Activated CD4-positive, alpha-beta T cell treated with anti-CD3 and anti-CD28 coated beads, Interleukin-2, amount 10 ng/mL, durations not matched to agents 24 days and 14 days (primary cell): Measurements from ENCODE around the gene FAF1. TPM values are rescaled to one million over a fixed set of nuclear protein-coding genes. Genes with fewer than 3 reads are reported as not detected.

ENCODE experiments used
- DNase-seq: peaks from one replicate; pipeline ENCODE4 v3.0.0; 2022
- H3K27ac Mint-ChIP-seq: one replicate; pipeline ENCODE4 v1.8.0; 2022; ENCODE audit warnings: mild to moderate bottlenecking, mixed read lengths
- H3K27me3 Mint-ChIP-seq: one replicate; pipeline ENCODE4 v1.8.0; 2022; ENCODE audit warnings: mixed read lengths
- H3K36me3 Mint-ChIP-seq: one replicate; pipeline ENCODE4 v1.8.0; 2022; ENCODE audit warnings: low read depth, mild to moderate bottlenecking, mixed read lengths
- H3K4me1 Mint-ChIP-seq: one replicate; pipeline ENCODE4 v1.8.0; 2021; ENCODE audit warnings: mixed read lengths
- H3K4me3 Mint-ChIP-seq: one replicate; pipeline ENCODE4 v1.8.0; 2022; ENCODE audit warnings: mild to moderate bottlenecking, moderate library complexity, mixed read lengths
- H3K9me3 Mint-ChIP-seq: one replicate; pipeline ENCODE4 v1.8.0; 2021; ENCODE audit warnings: mixed read lengths
- intact Hi-C: fragments of 100-400 bp; cut with micrococcal nuclease; formaldehyde crosslinking; loops from one replicate; pipeline ENCODE4 v1.15.1; 2023
- total RNA-seq: library from RNA; stranded (reverse); gene quantifications from 2 replicates; pipeline ENCODE4 v1.2.3, GENCODE V29; 2022

The FAF1 gene
- total RNA-seq, 1 donor from 2014 or later, result 63.7 TPM

GRCh38 chr1:50502147-50502546 lies 457.9 kb downstream of the FAF1 start:
- Mint-ChIP-seq H3K9me3 (peaks cover 16% of the 10 kb centered on the region), H3K4me1 (no peaks in the 10 kb centered on the region), H3K36me3 (peaks cover 13% of the 10 kb centered on the region), H3K27me3 (no peaks in the 10 kb centered on the region), H3K4me3 (no peak overlapping the region), H3K27ac (no peak overlapping the region)
- intact Hi-C loops, result no loop called here
- DNase-seq, result no peak

GRCh38 chr1:50497007-50497406 lies 463.1 kb downstream of the FAF1 start:
- no peak for DNase-seq
- no peak overlapping the region for H3K4me3 Mint-ChIP-seq
- H3K27ac Mint-ChIP-seq, result no peak overlapping the region
- peaks cover 24% of the 10 kb centered on the region for H3K36me3 Mint-ChIP-seq
- H3K27me3 Mint-ChIP-seq, result no peaks in the 10 kb centered on the region
- intact Hi-C loops, result no loop called here
- H3K9me3 Mint-ChIP-seq, result peaks cover 5% of the 10 kb centered on the region
- peaks cover 1% of the 10 kb centered on the region for H3K4me1 Mint-ChIP-seq

- Mint-ChIP-seq H3K4me1 (peaks cover 12% of the 10 kb centered on the region), H3K27ac (no peak overlapping the region), H3K4me3 (no peak overlapping the region), H3K36me3 (peaks cover 42% of the 10 kb centered on the region), H3K9me3 (peaks cover 18% of the 10 kb centered on the region), H3K27me3 (no peaks in the 10 kb centered on the region)
- intact Hi-C loops, result no loop called here
- no peak for DNase-seq
Measured at GRCh38 chr1:50493710-50494109, 466.4 kb downstream of the FAF1 start.

- H3K4me1 Mint-ChIP-seq, result peaks cover 12% of the 10 kb centered on the region
Measured at GRCh38 chr1:50492142-50492541, 467.9 kb downstream of the FAF1 start.

GRCh38 chr1:50491142-50491541 lies 468.9 kb downstream of the FAF1 start:
- DNase-seq, result no peak
- Mint-ChIP-seq H3K4me1 (peaks cover 12% of the 10 kb centered on the region), H3K27me3 (no peaks in the 10 kb centered on the region), H3K9me3 (peaks cover 13% of the 10 kb centered on the region), H3K27ac (peak overlapping the region; percentile 88), H3K36me3 (peaks cover 40% of the 10 kb centered on the region), H3K4me3 (peak overlapping the region; percentile 17)
- intact Hi-C loops, result no loop called here

More at GRCh38 chr1:50492142-50492541, 467.9 kb downstream of the FAF1 start:
- Mint-ChIP-seq H3K36me3 (peaks cover 41% of the 10 kb centered on the region), H3K9me3 (peaks cover 13% of the 10 kb centered on the region), H3K27me3 (no peaks in the 10 kb centered on the region), H3K27ac (no peak overlapping the region), H3K4me3 (no peak overlapping the region)
- DNase-seq, result no peak
- intact Hi-C loops, result no loop called here

- intact Hi-C loops, result no loop called here
- peaks cover 40% of the 10 kb centered on the region for H3K36me3 Mint-ChIP-seq
- no peak for DNase-seq
- H3K27me3 Mint-ChIP-seq, result no peaks in the 10 kb centered on the region
- H3K9me3 Mint-ChIP-seq, result peaks cover 13% of the 10 kb centered on the region
- peak overlapping the region; percentile 88 for H3K27ac Mint-ChIP-seq
- H3K4me1 Mint-ChIP-seq, result peaks cover 12% of the 10 kb centered on the region
- peak overlapping the region; percentile 40 for H3K4me3 Mint-ChIP-seq
Measured at GRCh38 chr1:50490640-50491039, 469.4 kb downstream of the FAF1 start.

GRCh38 chr1:50488876-50489275 lies 471.2 kb downstream of the FAF1 start:
- Mint-ChIP-seq H3K36me3 (peaks cover 38% of the 10 kb centered on the region), H3K4me1 (peaks cover 12% of the 10 kb centered on the region), H3K27me3 (no peaks in the 10 kb centered on the region), H3K9me3 (peaks cover 13% of the 10 kb centered on the region), H3K4me3 (no peak overlapping the region), H3K27ac (no peak overlapping the region)
- intact Hi-C loops, result no loop called here
- DNase-seq, result no peak

- H3K4me3 Mint-ChIP-seq, result no peak overlapping the region
- peaks cover 40% of the 10 kb centered on the region for H3K36me3 Mint-ChIP-seq
- H3K27me3 Mint-ChIP-seq, result no peaks in the 10 kb centered on the region
- intact Hi-C loops, result no loop called here
- H3K4me1 Mint-ChIP-seq, result peaks cover 12% of the 10 kb centered on the region
- H3K27ac Mint-ChIP-seq, result no peak overlapping the region
- no peak for DNase-seq
- H3K9me3 Mint-ChIP-seq, result peaks cover 13% of the 10 kb centered on the region
Measured at GRCh38 chr1:50488356-50488755, 471.7 kb downstream of the FAF1 start.

- H3K9me3 Mint-ChIP-seq, result peaks cover 13% of the 10 kb centered on the region
- intact Hi-C loops, result no loop called here
- no peaks in the 10 kb centered on the region for H3K27me3 Mint-ChIP-seq
Measured at GRCh38 chr1:50487725-50488124, 472.3 kb downstream of the FAF1 start.

GRCh38 chr1:50481142-50481736 lies 478.8 kb downstream of the FAF1 start:
- no peak for DNase-seq

More at GRCh38 chr1:50487725-50488124, 472.3 kb downstream of the FAF1 start:
- Mint-ChIP-seq H3K4me3 (no peak overlapping the region), H3K4me1 (peaks cover 12% of the 10 kb centered on the region), H3K27ac (no peak overlapping the region), H3K36me3 (peaks cover 40% of the 10 kb centered on the region)
- DNase-seq, result no peak

GRCh38 chr1:50476800-50477199 lies 483.3 kb downstream of the FAF1 start:
- H3K27me3 Mint-ChIP-seq, result no peaks in the 10 kb centered on the region
- no peak overlapping the region for H3K27ac Mint-ChIP-seq
- no peak overlapping the region for H3K4me3 Mint-ChIP-seq
- H3K36me3 Mint-ChIP-seq, result peaks cover 6% of the 10 kb centered on the region
- H3K4me1 Mint-ChIP-seq, result no peaks in the 10 kb centered on the region
- no peak for DNase-seq
- intact Hi-C loops, result no loop called here
- H3K9me3 Mint-ChIP-seq, result no peaks in the 10 kb centered on the region

More at GRCh38 chr1:50481142-50481736, 478.8 kb downstream of the FAF1 start:
- Mint-ChIP-seq H3K27me3 (no peaks in the 10 kb centered on the region), H3K9me3 (no peaks in the 10 kb centered on the region), H3K4me1 (no peaks in the 10 kb centered on the region), H3K36me3 (peaks cover 6% of the 10 kb centered on the region), H3K27ac (no peak overlapping the region), H3K4me3 (no peak overlapping the region)
- intact Hi-C loops, result no loop called here

GRCh38 chr1:50474859-50475809 lies 484.9 kb downstream of the FAF1 start:
- intact Hi-C loops, result no loop called here
- Mint-ChIP-seq H3K9me3 (no peaks in the 10 kb centered on the region), H3K27ac (no peak overlapping the region), H3K27me3 (no peaks in the 10 kb centered on the region), H3K4me1 (no peaks in the 10 kb centered on the region), H3K4me3 (no peak overlapping the region), H3K36me3 (peaks cover 6% of the 10 kb centered on the region)
- DNase-seq, result no peak

GRCh38 chr1:50473513-50473912 lies 486.6 kb downstream of the FAF1 start:
- Mint-ChIP-seq H3K4me3 (no peak overlapping the region), H3K36me3 (peaks cover 9% of the 10 kb centered on the region), H3K9me3 (no peaks in the 10 kb centered on the region), H3K27ac (no peak overlapping the region), H3K4me1 (no peaks in the 10 kb centered on the region), H3K27me3 (no peaks in the 10 kb centered on the region)
- DNase-seq, result no peak
- intact Hi-C loops, result no loop called here

- no peaks in the 10 kb centered on the region for H3K4me1 Mint-ChIP-seq
- no peaks in the 10 kb centered on the region for H3K9me3 Mint-ChIP-seq
- intact Hi-C loops, result no loop called here
- DNase-seq, result no peak
- no peak overlapping the region for H3K27ac Mint-ChIP-seq
- H3K36me3 Mint-ChIP-seq, result peaks cover 9% of the 10 kb centered on the region
- no peaks in the 10 kb centered on the region for H3K27me3 Mint-ChIP-seq
- H3K4me3 Mint-ChIP-seq, result no peak overlapping the region
Measured at GRCh38 chr1:50471967-50472366, 488.1 kb downstream of the FAF1 start.
